ENCODE data around the gene MANBA. TPM values are rescaled to one million over a fixed set of nuclear protein-coding genes. Genes with fewer than 3 reads are reported as not detected.
A peak's percentile ranks its signal among the peaks of the same experiment; 100 is the strongest.

MANBA gene
- total and polyA plus RNA-seq, 2 of the 4 experiments (the other 2 are of a cell fraction), result 11.5 to 17.2 TPM

GRCh38 chr4:102585329-102585728 is 175.4 kb downstream of the MANBA start:
- Histone ChIP-seq H3K23ac (ENCODE audit: low read depth, low read length) (no peak overlapping the region), H2BK120ac (ENCODE audit: low read depth, low read length) (no peak overlapping the region), H2AK9ac (replicated peaks; ENCODE audit: low read depth, low read length, poor library complexity) (no peak overlapping the region), H3K27me3 (ENCODE audit: control insufficient read depth, insufficient read depth, low read length) (no peaks in the 10 kb centered on the region), H3K9me3 (ENCODE audit: control insufficient read depth, insufficient read depth, low read length) (no peaks in the 10 kb centered on the region), H2BK5ac (ENCODE audit: low read depth, low read length, poor library complexity, severe bottlenecking) (no peak overlapping the region), H3K36me3 (ENCODE audit: control insufficient read depth, insufficient read depth, low read length) (peaks cover 14% of the 10 kb centered on the region), H4K20me1 (ENCODE audit: insufficient read depth, low read length) (no peaks in the 10 kb centered on the region), H2AK5ac (ENCODE audit: low read depth, low read length) (no peak overlapping the region), H4K5ac (ENCODE audit: low read depth, low read length) (no peak overlapping the region), H3K18ac (ENCODE audit: low read depth, low read length) (no peak overlapping the region), H3K4me2 (ENCODE audit: low read depth, low read length) (no peak overlapping the region), H3K4me3 (ENCODE audit: insufficient read depth, low read depth, low read length) (no peak overlapping the region), H3K27ac (ENCODE audit: insufficient read depth, low read length) (no peak overlapping the region), H3K9ac (ENCODE audit: low read depth, low read length) (no peak overlapping the region), H3K56ac (ENCODE audit: extremely low read depth, insufficient read depth, low read length) (no peak overlapping the region), H4K91ac (ENCODE audit: insufficient read depth, low read depth, low read length) (no peak overlapping the region), H3K14ac (replicated peaks; ENCODE audit: low read depth, low read length) (no peak overlapping the region), H3K79me1 (ENCODE audit: low read depth in 1 of 2, low read length in 2 of 2) (0 out of 4 replicates have a peak, but pooled peaks cover 0 to 3% of the 10 kb centered on the region in 2 experiments), H3K4ac (ENCODE audit: low read depth, low read length) (no peak overlapping the region), H2BK20ac (ENCODE audit: low read depth, low read length) (no peak overlapping the region), H3K4me1 (ENCODE audit: control insufficient read depth, insufficient read depth, low read length) (no peaks in the 10 kb centered on the region), H2AFZ (replicated peaks; ENCODE audit: low read length, poor library complexity) (no peak overlapping the region), H4K8ac (ENCODE audit: low read depth in 2 of 2, low read length in 2 of 2) (no peak overlapping the region), H3K9me1 (ENCODE audit: insufficient read depth, low read length) (no peaks in the 10 kb centered on the region; the same call in 1 of the 2 replicates), H2BK15ac (ENCODE audit: low read depth, low read length) (no peak overlapping the region)
- TF ChIP-seq RCOR1 (IDR thresholded peaks at IDR 0.05; ENCODE audit: insufficient replicate concordance, low read length) (no peak), CHD1 (IDR thresholded peaks at IDR 0.05; ENCODE audit: low read depth, low read length) (no peak), USF2 (IDR thresholded peaks at IDR 0.05; ENCODE audit: low read depth, low read length) (no peak)
- DNase-seq (peak; percentile 13), ATAC-seq (ENCODE audit: low read depth) (no peak)
- no CpG with 5 or more reads among the region's 2 CpGs for WGBS, 2 experiments (ENCODE audit: extremely low coverage in 2 of 2, insufficient read length in 1 of 2)
- dilution Hi-C loops (cut with HindIII; ENCODE audit: low sequenced_read_pairs, unreplicated experiment), result no loop called here
- CTCF ChIA-PET, result no interaction called here
- POLR2A ChIA-PET (ENCODE audit: unreplicated experiment), result no interaction called here
- in situ Hi-C loops (cut with MboI; ENCODE audit: low sequenced_read_pairs), result no loop called here
- intact Hi-C loops (cut with micrococcal nuclease), result no loop called here
- no TSS peak for BruUV-seq (replicated peaks)
